ENCODE results near the gene IGLL5.
"Not testable (repeated sequence)": the region's sequence is repeated elsewhere in the genome, so short reads cannot be mapped to it uniquely, and the experiment has no call there.

Gene IGLL5

GRCh38 chr22:22921575-22921974, 34.0 kb downstream of the IGLL5 start:
- DNase-seq (ENCODE audit: low read depth): no peak
- in situ Hi-C loops (cut with HindIII; ENCODE audit: low sequenced_read_pairs): loop anchor here (25.0 kb wide), 1 partner anchor 334 kb away; no protein-coding TSS in a partner anchor

DNA sequence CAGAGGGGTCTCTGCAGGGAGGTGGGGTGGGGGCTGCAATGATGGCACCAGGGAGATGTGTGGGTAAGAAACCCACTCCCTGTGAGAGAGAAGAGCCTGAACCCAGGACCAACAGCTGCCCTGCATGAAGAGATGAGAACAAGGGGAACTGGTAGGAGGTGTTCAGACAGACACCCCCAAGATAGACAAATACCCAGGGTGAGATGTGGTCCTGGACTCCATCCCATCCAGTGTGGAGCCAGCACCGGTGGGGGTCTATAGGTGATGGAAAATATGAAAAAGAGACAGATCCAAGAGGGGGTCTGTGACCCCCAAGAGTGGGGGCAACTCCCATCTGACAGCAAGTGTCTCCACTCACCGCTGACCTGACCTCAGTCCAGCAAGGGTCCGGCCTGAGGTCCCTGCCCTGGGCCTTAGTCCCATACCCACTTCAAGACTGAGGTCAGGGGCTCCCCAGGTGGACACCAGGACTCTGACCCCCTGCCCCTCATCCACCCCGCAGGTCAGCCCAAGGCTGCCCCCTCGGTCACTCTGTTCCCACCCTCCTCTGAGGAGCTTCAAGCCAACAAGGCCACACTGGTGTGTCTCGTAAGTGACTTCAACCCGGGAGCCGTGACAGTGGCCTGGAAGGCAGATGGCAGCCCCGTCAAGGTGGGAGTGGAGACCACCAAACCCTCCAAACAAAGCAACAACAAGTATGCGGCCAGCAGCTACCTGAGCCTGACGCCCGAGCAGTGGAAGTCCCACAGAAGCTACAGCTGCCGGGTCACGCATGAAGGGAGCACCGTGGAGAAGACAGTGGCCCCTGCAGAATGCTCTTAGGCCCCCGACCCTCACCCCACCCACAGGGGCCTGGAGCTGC, 34.7 kb downstream of the IGLL5 start:
- in situ Hi-C loops (cut with HindIII; ENCODE audit: low sequenced_read_pairs): loop anchor here (25.0 kb wide), 1 partner anchor 335 kb away; no protein-coding TSS in a partner anchor
- not testable (repeated sequence) for H3K4me3 ChIP-seq (ENCODE audit: low read depth, low read length); DNase-seq (ENCODE audit: low read depth)

More at GRCh38 chr22:22921575-22921974, 34.0 kb downstream of the IGLL5 start:
- H3K4me3 ChIP-seq (ENCODE audit: low read depth, low read length): no peak overlapping the region
- no peak for TF ChIP-seq CTCF (IDR thresholded peaks at IDR 0.05; ENCODE audit: low read depth, low read length, missing control alignments)

- H3K4me3 ChIP-seq (ENCODE audit: low read depth, low read length): no peak overlapping the region
- DNase-seq (ENCODE audit: low read depth): no peak
- TF ChIP-seq CTCF (IDR thresholded peaks at IDR 0.05; ENCODE audit: low read depth, low read length, missing control alignments): no peak
- in situ Hi-C loops (cut with HindIII; ENCODE audit: low sequenced_read_pairs): loop anchor here (25.0 kb wide), 1 partner anchor 336 kb away; no protein-coding TSS in a partner anchor
Observed at GRCh38 chr22:22922954-22923319, 35.3 kb downstream of the IGLL5 start.

DNA sequence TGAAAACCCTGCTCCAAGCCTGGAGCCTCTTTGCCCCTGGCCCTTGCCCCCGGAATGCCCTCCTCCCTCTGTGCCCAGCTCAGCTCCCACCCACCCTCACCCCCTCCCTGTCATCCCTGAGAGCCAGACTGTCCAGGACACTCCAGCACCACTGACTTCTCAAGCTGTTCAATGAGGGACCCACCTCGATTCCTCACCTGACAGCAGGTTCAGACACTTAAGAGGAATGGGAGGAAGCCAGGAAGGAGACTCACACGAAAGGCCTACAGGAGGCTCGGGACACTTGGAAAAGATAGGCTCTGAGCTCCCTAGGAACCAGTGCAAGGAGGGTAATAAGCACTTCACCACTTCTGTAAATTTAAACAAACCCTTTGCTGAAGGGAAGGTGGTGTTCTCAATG, 35.8 kb downstream of the IGLL5 start:
- in situ Hi-C loops (cut with HindIII; ENCODE audit: low sequenced_read_pairs): loop anchor here (25.0 kb wide), 1 partner anchor 336 kb away; no protein-coding TSS in a partner anchor
- H3K4me3 ChIP-seq (ENCODE audit: low read depth, low read length): no peak overlapping the region
- DNase-seq (ENCODE audit: low read depth): no peak
- TF ChIP-seq CTCF (IDR thresholded peaks at IDR 0.05; ENCODE audit: low read depth, low read length, missing control alignments): no peak

DNA sequence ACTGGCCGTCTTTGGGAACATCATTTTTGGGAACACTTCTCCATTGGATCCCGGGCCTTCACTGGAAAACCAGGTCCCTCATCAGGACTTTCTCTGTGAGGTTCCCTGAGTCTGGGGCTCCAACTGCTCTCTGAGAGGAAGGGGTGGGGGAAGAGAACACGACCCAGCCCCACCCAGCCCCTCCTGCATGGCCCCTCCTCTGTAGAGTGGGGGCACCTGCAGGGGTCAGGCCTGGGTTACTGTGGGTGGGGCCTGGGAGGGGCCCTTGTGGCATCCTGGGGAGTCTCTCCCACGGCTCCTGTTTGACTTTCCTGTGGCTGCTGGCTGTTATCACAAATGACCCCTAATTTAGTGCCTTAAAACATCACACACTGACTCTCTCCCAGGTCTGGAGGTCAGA, 36.3 kb downstream of the IGLL5 start:
- in situ Hi-C loops (cut with HindIII; ENCODE audit: low sequenced_read_pairs): loop anchor here (25.0 kb wide), 1 partner anchor 337 kb away; no protein-coding TSS in a partner anchor
- DNase-seq (ENCODE audit: low read depth): no peak
- H3K4me3 ChIP-seq (ENCODE audit: low read depth, low read length): no peak overlapping the region
- TF ChIP-seq CTCF (IDR thresholded peaks at IDR 0.05; ENCODE audit: low read depth, low read length, missing control alignments): no peak

- H3K4me3 ChIP-seq (ENCODE audit: low read depth, low read length): no peak overlapping the region
- in situ Hi-C loops (cut with HindIII; ENCODE audit: low sequenced_read_pairs): loop anchor here (25.0 kb wide), 1 partner anchor 337 kb away; no protein-coding TSS in a partner anchor
- TF ChIP-seq CTCF (IDR thresholded peaks at IDR 0.05; ENCODE audit: low read depth, low read length, missing control alignments): no peak
Observed at GRCh38 chr22:22924369-22925145, 36.9 kb downstream of the IGLL5 start.

More at GRCh38 chr22:22924369-22925145, 36.9 kb downstream of the IGLL5 start:
- DNase-seq (ENCODE audit: low read depth): no peak
